ENCODE measurements around the gene DHRSX. TPM values are rescaled to one million over a fixed set of nuclear protein-coding genes. Genes with fewer than 3 reads are reported as not detected.

The DHRSX gene
- total and polyA plus RNA-seq, 2 of the 13 experiments (the other 11 are each of a cell fraction or from before 2014, with no cell fraction given), result 15.5 to 24.3 TPM

GRCh38 chrX:2391869-2392606 lies 108.7 kb downstream of the DHRSX start:
- no TSS peak for BruUV-seq (replicated peaks)
- in situ Hi-C loops (cut with HindIII; ENCODE audit: extremely low pct_ligation_motif_present, low pct_unique_long_range_greater_than_20kb) (no loop called here), intact Hi-C loops (cut with micrococcal nuclease; ENCODE audit: unreplicated experiment) (loop anchor here (5.0 kb wide), 1 partner anchor 70 kb away; no protein-coding TSS in a partner anchor)
- peak; percentile 98 for ATAC-seq
- peak; percentile 92 for DNase-seq (ENCODE audit: low spot score)
- Histone ChIP-seq H3K27ac (ENCODE audit: extremely low read length, insufficient read depth, low read length) (peak overlapping the region; percentile 29), H3K4me2 (ENCODE audit: low read depth, low read length) (peak overlapping the region; percentile 29; the same call in 1 of the 2 replicates), H3K27me3 (ENCODE audit: control insufficient read depth in 1 of 2, insufficient read depth in 2 of 2, low read length in 2 of 2) (no peaks in the 10 kb centered on the region), H3K4me3 (replicated peaks in 1 of 3; ENCODE audit: insufficient read depth in 1 of 3, low read depth in 2 of 3, low read length in 3 of 3) (no peak overlapping the region), H3K4me1 (ENCODE audit: insufficient read depth, low read length) (peaks cover 10% of the 10 kb centered on the region), H3K36me3 (replicated peaks in 1 of 2; ENCODE audit: control insufficient read depth in 1 of 2, insufficient read depth in 2 of 2, low read length in 2 of 2) (peaks cover 0 to 3% of the 10 kb centered on the region in 2 experiments; a peak in 3 of 5 replicates), H3K9me3 (ENCODE audit: low read length) (no peaks in the 10 kb centered on the region), H2AFZ (ENCODE audit: low read length) (no peak overlapping the region), H4K20me1 (ENCODE audit: insufficient read depth, low read length) (no peaks in the 10 kb centered on the region), H3K9ac (ENCODE audit: insufficient read depth, low read depth, low read length) (no peak overlapping the region), H3K79me2 (ENCODE audit: insufficient read depth, low read length) (no peaks in the 10 kb centered on the region)
- ChIA-PET POLR2A (no interaction called here), CTCF (ENCODE audit: low intra/inter-chr PET ratio, low total read pairs) (no interaction called here)
- FAIRE-seq, result peak; percentile 99
- WGBS (ENCODE audit: low lambda C conversion rate), result 42% methylated on average over 15 of the region's 15 CpGs
- TF ChIP-seq TFDP1 (CRISPR knock-in tag; IDR thresholded peaks at IDR 0.05; ENCODE audit: borderline replicate concordance), result peak; percentile 55; the same call in 1 of the 2 replicates
- no peak for TF ChIP-seq CHCHD3 (CRISPR knock-in tag; IDR thresholded peaks at IDR 0.05)
- TF ChIP-seq GMEB1 (CRISPR knock-in tag; IDR thresholded peaks at IDR 0.05; ENCODE audit: borderline replicate concordance), result no peak
- no peak for TF ChIP-seq NR1H2 (CRISPR knock-in tag; IDR thresholded peaks at IDR 0.05; ENCODE audit: borderline replicate concordance, low read depth)
- TF ChIP-seq ZNF281 (CRISPR knock-in tag; IDR thresholded peaks at IDR 0.05; ENCODE audit: borderline replicate concordance), result peak; percentile 36; the same call in 1 of the 2 replicates
- peak; percentile 99 for TF ChIP-seq MAFF (IDR thresholded peaks at IDR 0.05; ENCODE audit: low read depth, low read length)
- peak; percentile 97 for TF ChIP-seq NFE2 (CRISPR knock-in tag; IDR thresholded peaks at IDR 0.05)
- peak; percentile 73; the same call in 1 of the 2 replicates for TF ChIP-seq ZBTB33 (CRISPR knock-in tag; IDR thresholded peaks at IDR 0.05)
- peak; percentile 43 for TF ChIP-seq PATZ1 (CRISPR knock-in tag; IDR thresholded peaks at IDR 0.05)

Data from HepG2 (cell line).